HG02870 (cell line): ENCODE measurements around the gene ITGAV.

Experiments used
- ATAC-seq: cut with Tn5 transposase; IDR thresholded peaks from one replicate; pipeline ENCODE4 v1.9.1; 2021; ENCODE audit warnings: mild to moderate bottlenecking, moderate library complexity; ENCODE audit not compliant: unreplicated experiment

The ITGAV gene

DNA sequence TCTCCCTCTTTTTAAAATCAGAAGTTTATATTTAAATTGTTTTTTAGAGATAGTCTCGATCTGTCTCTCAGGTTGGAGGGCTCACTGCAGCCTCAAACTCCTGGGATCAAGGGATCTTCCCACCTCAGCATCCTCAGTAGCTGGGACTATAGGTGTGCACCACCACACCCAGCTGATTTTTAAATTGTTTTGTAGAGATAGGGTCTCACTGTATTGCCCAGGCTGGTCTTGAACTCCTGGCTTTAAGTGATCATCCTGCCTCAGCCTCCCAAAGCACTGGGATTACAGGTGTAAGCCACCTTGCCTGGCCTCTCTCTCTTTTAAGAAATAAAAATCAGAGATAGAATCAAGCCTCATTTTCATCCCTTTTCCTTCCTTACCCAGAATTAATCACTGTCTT is 126.1 kb downstream of the ITGAV start:
- ATAC-seq, result no peak

DNA sequence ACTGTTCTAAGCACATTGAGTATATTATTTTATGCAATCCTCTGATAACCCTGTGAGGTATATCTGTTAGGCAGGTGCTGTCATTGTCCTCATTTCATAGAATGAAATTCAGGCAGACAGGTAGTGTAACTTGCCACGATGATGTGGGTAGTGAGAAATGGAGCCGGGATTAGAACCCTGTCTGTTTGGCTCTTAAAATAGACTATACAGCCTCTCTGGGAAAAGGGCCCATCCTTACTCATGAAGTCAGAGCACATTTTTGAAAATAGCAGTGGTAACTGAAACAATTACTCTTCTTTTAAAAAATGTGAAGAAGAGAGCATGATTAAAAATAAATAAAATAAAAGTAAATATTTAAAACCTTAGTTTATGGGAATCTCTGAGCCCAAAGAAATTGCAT is 127.0 kb downstream of the ITGAV start:
- ATAC-seq, result no peak

DNA sequence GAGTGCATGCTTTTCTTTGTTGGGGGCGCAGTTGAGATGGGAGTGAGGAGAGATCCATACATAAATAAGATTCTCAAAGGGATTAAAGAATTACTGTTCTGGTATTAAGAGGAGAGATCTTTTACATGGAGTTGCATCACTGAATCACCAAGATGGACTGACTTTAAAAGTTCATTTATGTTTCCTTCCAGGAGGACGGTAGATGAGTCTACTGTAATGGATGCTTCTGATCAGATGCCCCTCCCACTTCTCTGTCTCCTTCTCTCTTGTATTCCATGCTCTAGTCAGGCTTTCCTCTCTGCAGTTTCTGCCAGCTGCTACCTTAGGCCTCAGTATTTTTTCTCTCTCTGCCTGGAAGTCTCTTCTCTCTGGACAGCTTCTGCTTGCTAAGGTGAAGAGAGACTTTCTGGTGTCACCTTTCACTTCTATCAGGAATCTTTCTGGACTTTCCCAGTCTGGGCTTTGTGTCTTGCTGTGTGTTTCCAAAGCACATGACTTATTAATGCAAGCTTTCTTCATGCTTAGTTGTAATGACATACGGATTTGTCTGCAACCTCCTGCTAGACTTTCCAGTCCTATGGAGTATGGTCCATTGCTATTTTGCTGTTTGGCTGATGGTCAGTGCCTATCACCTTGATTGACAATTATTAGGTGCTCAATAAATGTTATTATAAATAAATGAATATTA is 127.6 kb downstream of the ITGAV start:
- no peak for ATAC-seq

DNA sequence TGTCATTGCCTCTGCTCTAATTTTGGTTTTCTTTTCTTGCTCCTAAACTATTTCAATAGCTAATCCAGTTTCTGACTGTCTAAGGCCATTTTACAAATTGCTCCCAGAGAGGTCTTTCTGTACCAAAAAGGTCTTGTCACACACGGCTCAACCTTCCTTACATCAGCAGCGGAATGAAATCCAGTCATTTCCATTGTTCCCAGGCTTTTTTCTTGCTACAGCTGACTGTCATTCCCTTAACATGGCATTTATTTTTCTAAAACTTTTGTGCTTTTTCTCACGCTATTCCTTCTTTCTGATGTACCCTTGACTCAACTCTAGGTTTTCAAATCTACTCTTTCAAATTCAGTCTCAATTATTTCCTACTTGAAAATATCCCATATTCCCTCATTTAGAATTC is 128.3 kb downstream of the ITGAV start:
- ATAC-seq, result no peak

DNA sequence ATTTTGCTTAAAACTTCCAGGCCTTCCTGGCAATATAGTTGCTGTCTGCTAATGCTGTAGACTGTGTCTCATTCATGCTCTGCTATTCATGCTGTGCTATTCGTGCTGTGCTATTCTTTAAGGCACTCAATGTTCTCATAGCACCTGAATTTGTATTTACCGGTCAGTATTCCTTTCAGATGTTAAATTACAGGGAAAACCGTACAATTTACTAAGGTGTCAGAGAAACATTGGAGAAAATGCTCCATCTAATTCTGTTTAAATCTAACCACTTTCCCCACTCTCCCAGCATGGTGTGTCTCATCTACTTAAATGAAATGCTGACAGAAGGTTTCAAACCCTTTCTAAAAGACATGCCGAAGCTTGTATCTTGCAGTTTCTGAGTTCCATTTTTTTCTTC is 129.0 kb downstream of the ITGAV start:
- ATAC-seq, result no peak

DNA sequence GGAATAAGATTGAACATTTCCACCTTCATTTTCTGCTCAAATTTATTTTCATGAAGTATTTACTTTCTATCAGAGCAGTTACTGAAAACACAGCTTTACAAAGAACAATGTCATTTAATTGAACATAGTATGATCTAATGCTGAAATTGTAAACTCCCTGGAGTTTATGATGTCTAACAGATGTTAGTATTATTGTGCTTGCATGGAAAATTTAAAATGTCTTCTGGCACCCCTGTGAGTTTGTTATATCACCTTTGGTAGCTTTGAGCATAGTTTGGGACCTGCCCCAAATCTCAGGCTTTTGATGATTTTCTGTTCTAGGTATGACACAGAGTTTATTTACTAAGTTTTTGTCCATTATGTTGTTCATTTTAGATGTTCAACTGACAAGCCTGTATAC is 132.1 kb downstream of the ITGAV start:
- no peak for ATAC-seq

DNA sequence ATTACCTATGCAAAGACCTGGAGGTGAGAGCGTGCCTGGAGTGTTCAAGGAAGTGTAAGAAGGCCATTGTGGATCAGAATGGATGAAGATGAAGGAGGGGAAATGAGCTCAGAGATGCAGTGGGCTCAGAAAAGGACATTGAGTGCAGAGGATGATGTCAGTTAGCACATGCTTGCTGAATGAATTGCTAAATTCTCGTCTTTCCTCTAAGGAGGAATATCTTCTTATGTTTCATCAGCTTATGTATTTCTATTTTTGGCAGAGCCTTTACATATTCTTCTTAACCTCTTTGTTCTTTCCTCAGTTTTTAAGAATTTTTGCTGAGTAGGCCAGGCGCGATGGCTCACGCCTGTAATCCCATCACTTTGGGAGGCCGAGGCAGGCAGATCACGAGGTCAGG is 134.9 kb downstream of the ITGAV start:
- ATAC-seq, result no peak

DNA sequence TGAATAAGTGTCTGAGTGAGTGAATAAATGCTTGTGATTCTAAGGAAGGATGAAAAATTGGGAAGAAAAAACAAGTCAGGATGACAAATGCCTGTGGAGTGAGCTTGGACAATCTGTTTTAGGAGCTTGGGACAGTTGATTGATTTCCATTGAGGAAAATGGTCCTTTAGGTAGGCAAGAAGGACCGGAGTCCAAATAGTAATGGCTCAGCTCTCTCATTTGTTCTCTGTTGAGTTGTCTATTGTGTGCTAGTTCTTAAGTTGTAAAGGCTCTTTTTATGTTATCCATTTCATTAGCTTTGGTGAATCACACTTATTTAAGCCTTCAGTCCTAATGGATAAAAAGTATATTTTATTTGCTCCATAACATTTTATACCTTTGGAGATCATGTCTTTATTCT is 135.9 kb downstream of the ITGAV start:
- ATAC-seq, result no peak

DNA sequence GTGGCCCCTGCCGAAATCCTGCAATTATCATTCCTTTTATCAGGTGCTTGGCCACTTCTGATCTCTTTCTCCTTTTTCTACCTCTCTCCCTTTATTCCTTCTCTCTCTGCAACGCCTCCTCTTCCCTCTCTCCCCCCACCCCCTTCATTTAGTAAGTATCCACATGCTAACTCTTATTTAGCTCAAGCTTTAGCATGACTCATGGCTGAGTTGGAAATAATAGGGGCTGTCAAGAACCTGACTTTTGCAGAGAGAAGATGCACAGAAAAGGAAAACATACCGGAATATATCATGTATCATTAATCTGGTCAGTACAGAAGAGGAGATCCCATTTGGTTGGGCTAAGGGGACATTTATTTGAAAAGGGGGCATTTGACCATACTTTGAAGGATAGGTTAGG is 137.1 kb downstream of the ITGAV start:
- ATAC-seq, result no peak

DNA sequence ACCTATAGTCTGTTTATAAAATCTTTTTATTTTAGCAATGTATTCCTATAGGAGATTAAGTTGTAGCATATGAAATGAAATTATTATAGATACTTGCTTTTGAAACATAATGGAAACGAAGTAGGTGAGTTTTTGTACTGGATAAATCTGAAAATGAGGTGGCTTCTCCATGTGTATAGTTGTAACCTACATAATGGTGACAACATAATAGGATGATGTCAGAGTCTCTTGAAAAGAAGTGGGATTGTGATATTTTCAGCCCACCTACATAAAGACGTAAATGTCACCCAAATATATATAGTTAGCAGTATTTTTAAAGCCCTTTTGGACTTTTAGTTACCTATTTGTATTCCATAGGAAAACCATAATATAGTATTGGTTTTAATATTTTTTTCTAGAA is 138.8 kb downstream of the ITGAV start:
- ATAC-seq, result no peak
